Measurements from ENCODE around the gene NUDT8. TPM values are rescaled to one million over a fixed set of nuclear protein-coding genes. Genes with fewer than 3 reads are reported as not detected.

Gene NUDT8
- polyA plus RNA-seq, 1 donor (not counting 4 experiments of a cell fraction or from before 2014, with no cell fraction given): 1.1 TPM

GRCh38 chr11:67654225-67654624 is 24.5 kb upstream of the NUDT8 start:
- no peaks in the 10 kb centered on the region for H4K20me1 ChIP-seq (ENCODE audit: control insufficient read depth, extremely low read depth, insufficient read depth, low read length)
- H3K9me1 ChIP-seq (ENCODE audit: control insufficient read depth, extremely low read depth, insufficient read depth, low read length): no peaks in the 10 kb centered on the region
- no peak for FAIRE-seq
- H3K27ac ChIP-seq (ENCODE audit: control insufficient read depth, insufficient read depth, low read length): no peak overlapping the region
- no peak overlapping the region for H3K9ac ChIP-seq (ENCODE audit: control insufficient read depth, extremely low read depth, insufficient read depth, low read length)
- no peak for DNase-seq (ENCODE audit: low read depth, low spot score)
- H3K4me1 ChIP-seq (ENCODE audit: control insufficient read depth, extremely low read depth, insufficient read depth, low read length): peaks cover 22% of the 10 kb centered on the region
- TF ChIP-seq EZH2 (IDR thresholded peaks at IDR 0.05; ENCODE audit: low read length) (no peak), CTCF (optimal IDR thresholded peaks at IDR 0.05 in 1 of 3, IDR thresholded peaks at IDR 0.05 in 1 of 3, conservative IDR thresholded peaks at IDR 0.05 in 1 of 3; ENCODE audit: extremely low read depth in 1 of 3, insufficient read depth in 2 of 3, low read length in 3 of 3) (no peak)
- no peak overlapping the region for H3K4me2 ChIP-seq (ENCODE audit: control insufficient read depth, extremely low read depth, insufficient read depth, low read depth, low read length)
- no peaks in the 10 kb centered on the region for H3K79me2 ChIP-seq (ENCODE audit: control insufficient read depth, insufficient read depth, low read length)
- H2AFZ ChIP-seq (ENCODE audit: control insufficient read depth, low read length): no peak overlapping the region
- no peaks in the 10 kb centered on the region for H3K36me3 ChIP-seq (ENCODE audit: control insufficient read depth in 2 of 2, extremely low read depth in 1 of 2, insufficient read depth in 2 of 2, low read length in 2 of 2)
- H3K4me3 ChIP-seq (ENCODE audit: control insufficient read depth in 2 of 3, extremely low read depth in 1 of 3, insufficient read depth in 2 of 3, low read depth in 1 of 3, low read length in 3 of 3): no peak overlapping the region
- no peaks in the 10 kb centered on the region for H3K9me3 ChIP-seq (ENCODE audit: control insufficient read depth, low read depth, low read length)
- H3K27me3 ChIP-seq (ENCODE audit: control insufficient read depth, extremely low read depth, insufficient read depth, low read length): no peaks in the 10 kb centered on the region
- dilution Hi-C loops (cut with MboI; ENCODE audit: extremely low pct_ligation_motif_present, low sequenced_read_pairs): no loop called here

GRCh38 chr11:67652965-67653845 is 23.5 kb upstream of the NUDT8 start:
- dilution Hi-C loops (cut with MboI; ENCODE audit: extremely low pct_ligation_motif_present, low sequenced_read_pairs): no loop called here
- DNase-seq (ENCODE audit: low read depth, low spot score) (no peak), FAIRE-seq (no peak)
- H3K79me2 ChIP-seq (ENCODE audit: control insufficient read depth, insufficient read depth, low read length): no peaks in the 10 kb centered on the region
- no peaks in the 10 kb centered on the region for H3K9me1 ChIP-seq (ENCODE audit: control insufficient read depth, extremely low read depth, insufficient read depth, low read length)
- H3K9me3 ChIP-seq (ENCODE audit: control insufficient read depth, low read depth, low read length): no peaks in the 10 kb centered on the region
- H2AFZ ChIP-seq (ENCODE audit: control insufficient read depth, low read length): no peak overlapping the region
- H3K4me3 ChIP-seq (ENCODE audit: control insufficient read depth in 2 of 3, extremely low read depth in 1 of 3, insufficient read depth in 2 of 3, low read depth in 1 of 3, low read length in 3 of 3): no peak overlapping the region
- H3K4me1 ChIP-seq (ENCODE audit: control insufficient read depth, extremely low read depth, insufficient read depth, low read length): peaks cover 22% of the 10 kb centered on the region
- H4K20me1 ChIP-seq (ENCODE audit: control insufficient read depth, extremely low read depth, insufficient read depth, low read length): no peaks in the 10 kb centered on the region
- H3K36me3 ChIP-seq (ENCODE audit: control insufficient read depth in 2 of 2, extremely low read depth in 1 of 2, insufficient read depth in 2 of 2, low read length in 2 of 2): no peaks in the 10 kb centered on the region
- H3K4me2 ChIP-seq (ENCODE audit: control insufficient read depth, extremely low read depth, insufficient read depth, low read depth, low read length): no peak overlapping the region
- no peak overlapping the region for H3K9ac ChIP-seq (ENCODE audit: control insufficient read depth, extremely low read depth, insufficient read depth, low read length)
- TF ChIP-seq EZH2 (IDR thresholded peaks at IDR 0.05; ENCODE audit: low read length) (no peak), CTCF (optimal IDR thresholded peaks at IDR 0.05 in 1 of 3, IDR thresholded peaks at IDR 0.05 in 1 of 3, conservative IDR thresholded peaks at IDR 0.05 in 1 of 3; ENCODE audit: extremely low read depth in 1 of 3, insufficient read depth in 2 of 3, low read length in 3 of 3) (no peak)
- no peak overlapping the region for H3K27ac ChIP-seq (ENCODE audit: control insufficient read depth, insufficient read depth, low read length)
- no peaks in the 10 kb centered on the region for H3K27me3 ChIP-seq (ENCODE audit: control insufficient read depth, extremely low read depth, insufficient read depth, low read length)
